ENCODE data around the gene NOC2L.

DNA sequence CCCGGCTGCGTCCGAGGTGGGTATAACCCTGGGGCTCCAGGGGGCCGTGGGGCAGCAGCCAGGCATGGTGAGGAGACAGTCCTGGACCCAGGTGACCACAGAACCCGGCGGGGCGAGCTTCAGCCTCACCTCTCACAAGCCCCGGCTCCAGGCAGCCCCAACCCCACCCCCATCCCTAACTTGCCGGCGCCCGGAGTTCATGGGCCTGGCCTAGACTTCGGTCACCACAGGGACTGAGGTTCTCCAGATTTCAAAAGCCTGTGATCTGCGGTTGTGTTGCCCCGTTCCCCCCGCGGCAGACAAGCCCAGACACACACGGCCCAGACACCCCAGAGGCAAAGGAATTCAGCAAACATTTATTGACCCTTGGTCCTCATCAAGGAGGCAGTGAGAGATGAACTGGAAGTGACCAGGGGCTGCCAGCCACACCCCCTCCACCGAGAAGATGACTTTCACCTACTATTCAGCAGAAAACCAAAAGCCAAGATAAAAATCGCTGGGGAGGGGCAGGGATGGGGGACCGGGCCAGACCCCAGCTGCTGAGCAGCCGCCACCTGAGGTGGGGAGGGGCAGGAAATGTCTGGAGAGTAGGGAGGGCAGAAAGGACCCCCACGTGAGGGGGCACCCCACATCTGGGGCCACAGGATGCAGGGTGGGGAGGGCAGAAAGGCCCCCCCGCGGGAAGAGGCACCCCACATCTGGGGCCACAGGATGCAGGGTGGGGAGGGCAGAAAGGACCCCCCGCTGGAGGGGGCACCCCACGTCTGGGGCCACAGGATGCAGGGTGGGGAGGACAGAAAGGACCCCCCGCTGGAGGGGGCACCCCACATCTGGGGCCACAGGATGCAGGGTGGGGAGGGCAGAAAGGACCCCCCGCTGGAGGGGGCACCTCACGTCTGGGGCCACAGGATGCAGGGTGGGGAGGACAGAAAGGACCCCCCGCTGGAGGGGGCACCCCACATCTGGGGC lies 36.9 kb upstream of the NOC2L start:
- TF ChIP-seq CTCF (optimal IDR thresholded peaks at IDR 0.05 in 1 of 3, IDR thresholded peaks at IDR 0.05 in 1 of 3, conservative IDR thresholded peaks at IDR 0.05 in 1 of 3; ENCODE audit: extremely low read depth in 1 of 3, insufficient read depth in 2 of 3, low read length in 3 of 3) = no peak
- no peak for TF ChIP-seq EZH2 (IDR thresholded peaks at IDR 0.05; ENCODE audit: low read length)

Data from keratinocyte (primary cell).